ENCODE results near the gene VGLL2. TPM values are rescaled to one million over a fixed set of nuclear protein-coding genes. Genes with fewer than 3 reads are reported as not detected.

VGLL2 gene
- total RNA-seq, 6 donors from 2014 or later: not detected

DNA sequence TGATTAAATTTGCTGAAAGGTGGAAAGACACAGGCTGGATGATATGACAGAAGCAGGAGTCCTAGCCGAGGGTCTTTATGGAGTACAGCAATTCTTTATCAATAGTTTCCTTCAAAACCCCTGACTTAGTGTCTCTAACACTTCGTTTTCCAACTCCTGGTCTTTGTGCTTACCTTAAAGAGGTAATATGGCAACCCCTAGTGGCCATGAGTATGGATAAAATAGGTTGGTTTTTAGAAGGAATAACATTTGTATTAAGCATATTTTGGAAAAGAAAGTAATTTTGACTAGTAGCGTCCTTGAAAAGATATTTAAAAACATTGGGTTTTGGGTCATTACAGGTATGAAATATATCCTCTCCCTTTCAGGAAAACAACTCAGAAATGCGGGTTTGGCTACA is 51.9 kb downstream of the VGLL2 start:
- Histone ChIP-seq H3K27me3 (no peaks in the 10 kb centered on the region), H3K4me1 (no peaks in the 10 kb centered on the region), H3K9me3 (no peaks in the 10 kb centered on the region), H3K27ac (no peak overlapping the region), H3K36me3 (no peaks in the 10 kb centered on the region), H3K4me3 (no peak overlapping the region)
- WGBS, 2 donors: 48 to 51% methylated on average over 4 of the region's 4 CpGs
- TF ChIP-seq, protein P1, sequence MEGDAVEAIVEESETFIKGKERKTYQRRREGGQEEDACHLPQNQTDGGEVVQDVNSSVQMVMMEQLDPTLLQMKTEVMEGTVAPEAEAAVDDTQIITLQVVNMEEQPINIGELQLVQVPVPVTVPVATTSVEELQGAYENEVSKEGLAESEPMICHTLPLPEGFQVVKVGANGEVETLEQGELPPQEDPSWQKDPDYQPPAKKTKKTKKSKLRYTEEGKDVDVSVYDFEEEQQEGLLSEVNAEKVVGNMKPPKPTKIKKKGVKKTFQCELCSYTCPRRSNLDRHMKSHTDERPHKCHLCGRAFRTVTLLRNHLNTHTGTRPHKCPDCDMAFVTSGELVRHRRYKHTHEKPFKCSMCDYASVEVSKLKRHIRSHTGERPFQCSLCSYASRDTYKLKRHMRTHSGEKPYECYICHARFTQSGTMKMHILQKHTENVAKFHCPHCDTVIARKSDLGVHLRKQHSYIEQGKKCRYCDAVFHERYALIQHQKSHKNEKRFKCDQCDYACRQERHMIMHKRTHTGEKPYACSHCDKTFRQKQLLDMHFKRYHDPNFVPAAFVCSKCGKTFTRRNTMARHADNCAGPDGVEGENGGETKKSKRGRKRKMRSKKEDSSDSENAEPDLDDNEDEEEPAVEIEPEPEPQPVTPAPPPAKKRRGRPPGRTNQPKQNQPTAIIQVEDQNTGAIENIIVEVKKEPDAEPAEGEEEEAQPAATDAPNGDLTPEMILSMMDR (IDR thresholded peaks at IDR 0.05): peak in 1 of 6 experiments; percentile 23
- no peak for TF ChIP-seq POLR2A (IDR thresholded peaks at IDR 0.05)
- DNase-seq: no peak
- no peak for ATAC-seq (ENCODE audit: low FRiP score in 2 of 2)

Small RNA genes lying within 50 kb of the gene (small RNA-seq; reads per million reads assigned to genes)
- gene RN7SKP18: 0 reads per million in 4 donors

Other genes starting within 250 kb of the VGLL2 start
- gene ROS1, start 160.4 kb downstream of the VGLL2 start, total RNA-seq: 100 to 1,000 TPM in 3 of 6 donors, 10 to 100 TPM in 3; 39.1 to 190 (median 114) TPM
- gene DCBLD1, start 217.1 kb downstream of the VGLL2 start, total RNA-seq: 10 to 100 TPM; 12.5 to 48.1 (median 19.6) TPM